ENCODE data around the gene DCTPP1.
"Not testable (repeated sequence)": the region's sequence is repeated elsewhere in the genome, so short reads cannot be mapped to it uniquely, and the experiment has no call there.

DCTPP1 gene

DNA sequence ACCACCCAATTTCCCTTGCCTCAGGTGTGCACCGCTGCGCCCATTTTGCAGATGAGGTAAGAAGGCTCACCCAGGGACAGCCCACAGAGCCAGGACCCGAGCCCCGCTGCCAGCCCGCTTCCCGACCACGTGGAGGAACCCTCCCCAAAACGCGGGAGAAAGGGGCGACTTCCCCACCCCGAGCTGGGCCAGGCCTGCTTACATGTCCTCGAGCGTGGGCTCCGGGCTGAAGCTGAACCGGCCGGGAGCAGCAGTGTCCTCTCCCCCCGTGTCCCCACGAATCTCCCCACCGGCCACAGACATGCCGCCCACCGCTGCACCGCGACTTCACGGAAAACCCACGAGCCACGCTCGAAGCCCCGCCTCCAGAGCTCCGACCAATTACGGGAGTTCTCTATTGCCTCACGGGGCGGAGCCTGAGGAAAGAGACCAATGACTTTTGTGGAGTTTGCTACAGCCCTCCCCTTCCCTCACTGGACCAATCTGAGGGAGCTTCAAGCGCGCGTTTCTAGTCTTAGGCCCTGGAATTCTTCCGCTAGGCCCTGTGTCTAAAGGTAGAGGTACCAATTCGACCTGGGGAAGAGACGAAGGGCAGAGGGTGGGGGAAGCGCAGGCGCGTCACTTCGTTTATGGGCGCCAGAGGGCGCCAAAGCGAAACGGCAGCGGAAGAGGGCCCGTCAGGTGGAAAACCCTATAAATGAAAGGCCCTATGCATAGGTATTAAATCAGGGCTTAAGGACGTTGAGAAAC is at the start of gene DCTPP1:
Gene DCTPP1, minus strand, starts transcription at position 353 of the 750 bp plus-strand sequence. Its CDS starts 50 bp downstream, at position 303.
- peak; percentile 99 for DNase-seq

- DNase-seq = no peak
These were observed 49.1 kb upstream of the DCTPP1 start for GRCh38 chr16:30478766-30479478.

DNA sequence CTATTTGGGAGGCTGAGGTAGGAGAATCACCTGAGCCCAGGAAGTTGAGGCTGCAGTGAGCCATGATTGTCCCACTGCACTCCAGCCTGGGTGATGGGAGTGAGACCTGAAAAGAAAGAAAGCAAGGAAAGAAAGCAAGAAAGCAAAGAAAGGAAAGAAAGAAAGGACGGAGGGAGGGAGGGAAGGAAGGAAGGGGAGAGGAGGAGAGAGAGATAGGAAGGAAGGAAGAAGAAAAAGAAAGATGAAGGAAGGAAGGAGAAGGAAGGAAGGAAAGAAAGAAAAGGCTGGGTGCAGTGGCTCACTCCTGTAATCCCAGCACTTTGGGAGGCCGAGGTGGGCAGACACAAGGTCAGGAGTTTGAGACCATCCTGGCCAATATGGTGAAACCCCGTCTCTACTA is 47.9 kb upstream of the DCTPP1 start:
- not testable (repeated sequence) for DNase-seq

GRCh38 chr16:30476991-30477390 is 47.2 kb upstream of the DCTPP1 start:
- DNase-seq = no peak

DNA sequence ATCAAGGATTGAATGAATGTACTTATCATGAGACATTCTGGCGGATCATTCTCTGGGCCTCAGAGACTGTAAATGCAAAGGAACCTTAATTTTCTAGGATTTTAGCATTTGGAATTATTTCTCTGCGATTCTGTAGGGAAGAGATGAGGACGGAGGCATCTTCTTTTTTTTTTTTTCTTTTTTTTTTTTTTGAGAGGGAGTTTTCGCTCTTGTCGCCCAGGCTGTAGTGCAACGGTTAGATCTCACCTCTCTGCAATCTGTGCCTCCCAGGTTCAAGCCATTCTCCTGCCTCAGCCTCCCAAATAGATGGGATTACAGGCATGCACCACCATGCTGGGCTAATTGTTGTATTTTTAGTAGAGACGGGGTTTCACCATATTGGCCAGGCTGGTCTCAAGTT is 44.9 kb upstream of the DCTPP1 start:
- no peak for DNase-seq

- DNase-seq = no peak
These were observed 44.2 kb upstream of the DCTPP1 start for GRCh38 chr16:30474074-30474452.

DNA sequence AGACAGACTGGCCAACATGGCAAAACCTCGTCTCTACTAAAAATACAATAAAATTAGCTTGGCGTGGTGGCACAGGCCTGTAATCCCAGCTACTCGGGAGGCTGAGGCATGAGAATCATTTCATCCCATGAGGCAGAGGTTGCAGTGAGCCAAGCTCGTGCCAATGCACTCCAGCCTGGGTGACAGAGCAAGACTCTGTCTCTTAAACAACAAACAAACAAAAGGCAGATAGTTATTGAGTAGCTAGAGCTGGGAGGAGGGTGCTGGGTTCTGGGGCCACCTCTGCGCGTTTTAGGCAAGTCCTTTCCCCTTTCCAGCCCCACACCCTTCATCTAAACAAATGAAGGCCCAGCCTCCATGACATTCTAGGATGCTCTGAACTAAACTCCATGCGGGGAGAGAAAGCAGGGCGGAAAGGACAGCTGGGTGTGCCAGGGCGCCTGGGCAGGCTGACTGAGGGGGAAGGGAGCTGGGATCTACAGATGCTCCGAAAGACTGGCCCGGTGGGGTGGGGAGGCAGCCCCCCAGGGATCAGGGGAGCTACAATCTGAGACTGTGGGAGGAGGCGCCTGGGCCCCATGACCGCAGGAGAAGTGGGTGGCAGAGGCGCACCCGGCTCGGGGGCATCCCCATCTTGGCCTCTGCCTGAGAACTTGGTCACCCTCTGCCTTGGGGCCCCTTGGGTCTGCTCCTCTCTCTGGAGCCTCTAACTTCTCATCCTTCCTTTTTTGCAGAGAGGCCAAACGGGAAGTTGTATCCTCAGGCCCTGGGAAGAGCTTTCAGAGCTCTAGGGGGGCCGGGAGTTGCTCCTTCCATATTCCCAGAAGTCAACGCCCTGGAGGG is 43.6 kb upstream of the DCTPP1 start:
- no peak for DNase-seq

DNA sequence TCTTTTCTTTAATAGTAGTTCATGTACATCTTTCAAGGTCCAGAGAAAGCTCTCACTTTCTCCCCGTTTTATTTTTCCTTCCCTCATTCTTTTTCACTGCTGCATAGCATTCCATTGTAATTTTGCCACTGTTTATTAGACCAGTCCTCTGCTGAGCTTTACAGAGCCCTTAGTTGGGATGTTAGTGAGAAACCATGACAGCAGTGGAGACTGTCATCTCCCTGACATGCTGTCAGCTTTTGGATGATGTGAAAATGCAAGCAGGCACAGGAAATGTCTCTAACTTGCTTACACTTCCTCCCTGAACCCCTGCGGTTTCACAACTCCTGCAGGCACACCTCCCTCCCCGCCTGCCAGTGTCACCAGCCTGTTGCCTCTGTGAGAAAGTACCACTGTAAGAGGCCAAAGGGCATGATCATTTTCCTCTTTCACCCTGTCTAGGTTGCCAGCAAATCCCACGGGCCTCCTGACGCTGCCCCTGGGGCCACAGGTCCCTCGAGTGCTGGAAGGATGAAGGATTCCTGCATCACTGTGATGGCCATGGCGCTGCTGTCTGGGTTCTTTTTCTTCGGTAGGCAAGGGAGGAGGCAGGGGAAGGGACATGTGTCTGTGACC is 42.6 kb upstream of the DCTPP1 start, which contains the start of gene ITGAL:
Gene ITGAL, plus strand, starts transcription at position 415 of the 615 bp plus-strand sequence. Its CDS starts 96 bp downstream, at position 511.
- DNase-seq = no peak

- no peak for DNase-seq
These were observed 40.8 kb upstream of the DCTPP1 start for GRCh38 chr16:30470632-30470995.

DNA sequence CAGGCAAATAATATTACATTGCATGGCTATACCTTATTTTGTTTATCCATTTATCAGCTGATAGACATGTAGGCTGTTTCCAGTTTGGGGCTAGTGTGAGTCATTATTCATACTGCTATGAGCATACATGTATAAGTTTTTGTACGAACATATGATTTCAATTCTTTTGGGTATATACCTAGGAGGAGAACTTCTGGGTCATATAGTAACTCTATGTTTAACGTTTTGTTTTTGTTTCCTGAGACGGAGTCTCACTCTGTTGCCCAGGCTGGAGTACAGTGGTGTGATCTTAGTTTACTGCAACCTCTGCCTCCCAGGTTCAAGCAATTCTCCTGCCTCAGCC is 40.3 kb upstream of the DCTPP1 start:
- no peak for DNase-seq

GRCh38 chr16:30464078-30464477 is 34.2 kb upstream of the DCTPP1 start:
- DNase-seq = no peak

GRCh38 chr16:30461426-30461825 is 31.6 kb upstream of the DCTPP1 start:
- not testable (repeated sequence) for DNase-seq

- no peak for DNase-seq
These were observed 29.6 kb upstream of the DCTPP1 start for GRCh38 chr16:30459456-30459855.

DNA sequence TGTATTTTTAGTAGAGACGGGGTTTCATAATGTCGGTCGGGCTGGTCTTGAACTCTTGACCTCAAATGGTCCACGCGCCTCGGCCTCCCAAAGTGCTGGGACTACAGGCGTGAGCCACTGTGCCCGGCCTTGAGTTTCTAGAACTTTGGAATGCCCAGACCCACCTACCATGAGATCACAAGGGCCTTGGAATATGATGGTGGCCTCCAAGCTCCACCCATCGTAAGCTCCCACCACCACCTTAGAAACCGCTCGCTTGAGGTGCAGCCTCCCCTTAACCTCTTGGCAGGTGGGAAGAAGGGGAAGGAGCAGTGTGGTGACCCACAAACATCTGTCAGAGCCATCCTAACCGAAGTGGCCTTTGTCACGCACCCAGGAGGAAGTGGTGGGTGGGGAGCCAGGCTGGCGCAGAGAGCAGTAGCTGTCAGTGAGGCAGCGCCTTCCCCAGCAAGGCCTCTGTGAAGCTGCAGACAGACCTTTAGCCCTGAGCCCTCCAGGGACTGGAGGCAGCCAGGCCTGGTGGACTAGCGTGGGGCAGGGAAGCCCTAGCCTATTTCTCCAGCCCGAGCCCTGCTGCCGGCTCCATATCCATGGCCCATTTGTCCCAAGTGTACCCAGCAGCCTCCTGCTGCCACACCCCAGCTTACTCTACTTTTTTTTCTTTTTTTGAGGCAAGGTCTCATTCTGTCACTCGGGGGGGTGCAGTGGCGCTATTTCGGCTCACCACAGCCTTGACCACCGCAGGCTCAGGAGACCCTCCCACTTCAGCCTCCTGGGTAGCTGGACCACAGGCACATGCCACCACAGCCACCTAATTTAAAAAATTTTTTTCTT is 28.9 kb upstream of the DCTPP1 start:
- no peak for DNase-seq

- no peak for DNase-seq
These were observed 28.1 kb upstream of the DCTPP1 start for GRCh38 chr16:30457743-30458560.

- DNase-seq = no peak
These were observed 27.4 kb upstream of the DCTPP1 start for GRCh38 chr16:30457256-30457655.

- no peak for DNase-seq
These were observed 26.5 kb upstream of the DCTPP1 start for GRCh38 chr16:30456302-30456701.

- not testable (repeated sequence) for DNase-seq
These were observed 23.1 kb upstream of the DCTPP1 start for GRCh38 chr16:30452709-30453580.

DNA sequence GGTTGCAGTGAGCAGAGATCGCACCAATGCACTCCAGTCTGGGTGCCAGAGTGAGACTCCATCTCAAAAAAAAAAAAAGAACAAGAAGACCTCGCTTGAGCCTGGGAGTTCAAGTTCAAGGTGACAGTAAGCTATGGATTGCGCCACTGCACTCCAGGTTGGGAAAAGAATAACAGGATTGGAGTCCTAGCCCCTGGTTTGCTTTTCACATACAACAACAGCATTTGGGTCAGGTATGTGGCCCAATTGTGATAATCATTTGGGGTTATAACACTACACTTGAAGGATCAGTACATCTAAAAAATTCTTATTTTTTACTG is 19.2 kb upstream of the DCTPP1 start:
- no peak for DNase-seq

DNA sequence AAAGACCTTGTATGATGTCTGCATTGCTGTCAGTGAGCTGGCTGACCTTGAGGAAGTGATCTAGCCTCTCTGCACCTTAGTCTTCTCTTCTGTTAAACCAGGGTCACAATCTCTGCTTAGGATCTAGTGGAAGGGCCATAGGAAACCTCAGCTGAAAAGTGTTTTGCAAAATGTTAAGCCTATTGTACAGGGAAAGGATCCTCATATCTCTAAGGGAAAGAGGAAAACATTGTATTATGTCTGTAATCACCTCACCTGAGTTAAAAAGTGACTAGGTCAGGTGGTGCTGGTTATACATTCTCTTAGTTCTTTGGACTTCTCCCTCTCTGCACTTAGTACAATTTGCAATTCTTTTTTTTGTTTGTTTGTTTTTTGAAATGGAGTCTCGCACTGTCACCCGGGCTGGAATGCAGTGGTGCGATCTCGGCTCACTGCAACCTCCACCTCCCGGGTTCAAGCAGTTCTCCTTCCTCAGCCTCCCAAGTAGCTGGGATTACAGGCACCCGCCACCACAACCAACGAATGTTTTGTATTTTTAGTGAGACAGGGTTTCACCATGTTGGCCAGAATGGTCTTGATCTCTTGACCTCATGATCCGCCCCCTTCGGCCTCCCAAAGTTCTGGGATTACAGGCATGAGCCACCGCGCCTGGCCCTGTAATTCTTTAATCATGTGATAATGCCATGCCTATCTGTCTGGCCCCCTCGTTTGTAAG is 17.8 kb upstream of the DCTPP1 start:
- peak; percentile 3 for DNase-seq

Measured in kidney glomerular epithelial cell (primary cell).